Mesendoderm (in vitro differentiated cells): ENCODE measurements around the gene GPR61. TPM values are rescaled to one million over a fixed set of nuclear protein-coding genes. Genes with fewer than 3 reads are reported as not detected.

ENCODE experiments used
- DNase-seq: peaks from one replicate; pipeline ENCODE4 v3.0.0; 2013
- H2AK5ac ChIP-seq: 2 replicates; pipeline ENCODE4 v1.6.1; 2013; ENCODE audit warnings: low read length, inconsistent platforms
- H2BK120ac ChIP-seq: 2 replicates; pipeline ENCODE4 v1.6.1; 2013; ENCODE audit warnings: low read depth, mild to moderate bottlenecking, low read length, moderate library complexity, mixed read lengths
- H2BK15ac ChIP-seq: replicated peaks from 2 replicates; pipeline ENCODE4 v1.6.1; 2013; ENCODE audit warnings: low read depth, mild to moderate bottlenecking, moderate library complexity
- H2BK5ac ChIP-seq: 2 replicates; pipeline ENCODE4 v1.6.1; 2013; ENCODE audit warnings: low read length, inconsistent platforms
- H3K18ac ChIP-seq: 2 replicates; pipeline ENCODE4 v1.6.1; 2013; ENCODE audit warnings: mild to moderate bottlenecking, low read length, mixed read lengths
- H3K23ac ChIP-seq: one replicate; pipeline ENCODE4 v1.6.1; 2013; ENCODE audit warnings: low read length
- H3K27ac ChIP-seq: 2 replicates; pipeline ENCODE4 v1.5.1; 2013; ENCODE audit warnings: low read depth, mild to moderate bottlenecking, inconsistent platforms, low read length, moderate library complexity
- H3K27me3 ChIP-seq: 2 replicates; pipeline ENCODE4 v1.6.1; 2013; ENCODE audit warnings: low read length, control low read depth, mild to moderate bottlenecking, inconsistent platforms; ENCODE audit not compliant: insufficient read depth, poor library complexity
- H3K36me3 ChIP-seq: 2 replicates; pipeline ENCODE4 v1.6.1; 2013; ENCODE audit warnings: low read length, inconsistent platforms; ENCODE audit not compliant: control insufficient read depth, insufficient read depth
- H3K4ac ChIP-seq: one replicate; pipeline ENCODE4 v1.6.1; 2013; ENCODE audit warnings: low read depth, mild to moderate bottlenecking, low read length, moderate library complexity
- H3K4me1 ChIP-seq: 2 replicates; pipeline ENCODE4 v1.6.1; 2013; ENCODE audit warnings: low read depth, low read length, inconsistent platforms; ENCODE audit not compliant: control insufficient read depth
- H3K4me2 ChIP-seq: 2 replicates; pipeline ENCODE4 v1.6.1; 2013; ENCODE audit warnings: low read length
- H3K4me3 ChIP-seq: 2 replicates; pipeline ENCODE4 v1.5.1; 2013; ENCODE audit warnings: mild to moderate bottlenecking, low read length
- H3K56ac ChIP-seq: one replicate; pipeline ENCODE4 v1.6.1; 2013; ENCODE audit warnings: low read length
- H3K79me1 ChIP-seq: 2 replicates; pipeline ENCODE4 v1.6.1; 2013; ENCODE audit warnings: low read length, inconsistent platforms
- H3K79me2 ChIP-seq: 2 replicates; pipeline ENCODE4 v1.6.1; 2013; ENCODE audit warnings: mild to moderate bottlenecking, low read length; ENCODE audit not compliant: control insufficient read depth, insufficient read depth
- H3K9ac ChIP-seq: 2 replicates; pipeline ENCODE4 v1.6.1; 2013; ENCODE audit warnings: low read length, inconsistent platforms
- H4K5ac ChIP-seq: one replicate; pipeline ENCODE4 v1.6.1; 2013; ENCODE audit warnings: low read length
- H4K8ac ChIP-seq: one replicate; pipeline ENCODE4 v1.6.1; 2013; ENCODE audit warnings: low read depth, mild to moderate bottlenecking, control low read depth, low read length, moderate library complexity
- WGBS: extraction: QIAGEN DNeasy Blood & Tissue Kit; methylation state at CpG from one replicate; pipeline ENCODE4 v1.1.7; 2013; ENCODE audit warnings: low lambda C conversion rate, missing lambda C conversion rate; ENCODE audit not compliant: insufficient coverage; ENCODE audit errors: extremely low coverage; 5-methylcytosine and 5-hydroxymethylcytosine counted together
- polyA plus RNA-seq, 2 experiments: library from polyadenylated mRNA; stranded (reverse); fragments of 200-250 nt; gene quantifications; one replicate each; pipeline ENCODE4 v1.2.3, GENCODE V29; 2013

GPR61 gene, protein sequence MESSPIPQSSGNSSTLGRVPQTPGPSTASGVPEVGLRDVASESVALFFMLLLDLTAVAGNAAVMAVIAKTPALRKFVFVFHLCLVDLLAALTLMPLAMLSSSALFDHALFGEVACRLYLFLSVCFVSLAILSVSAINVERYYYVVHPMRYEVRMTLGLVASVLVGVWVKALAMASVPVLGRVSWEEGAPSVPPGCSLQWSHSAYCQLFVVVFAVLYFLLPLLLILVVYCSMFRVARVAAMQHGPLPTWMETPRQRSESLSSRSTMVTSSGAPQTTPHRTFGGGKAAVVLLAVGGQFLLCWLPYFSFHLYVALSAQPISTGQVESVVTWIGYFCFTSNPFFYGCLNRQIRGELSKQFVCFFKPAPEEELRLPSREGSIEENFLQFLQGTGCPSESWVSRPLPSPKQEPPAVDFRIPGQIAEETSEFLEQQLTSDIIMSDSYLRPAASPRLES
- 0.10 TPM for polyA plus RNA-seq (2013, experiment 1 of 2)
- 0.08 TPM for polyA plus RNA-seq (2013, experiment 2 of 2)

DNA sequence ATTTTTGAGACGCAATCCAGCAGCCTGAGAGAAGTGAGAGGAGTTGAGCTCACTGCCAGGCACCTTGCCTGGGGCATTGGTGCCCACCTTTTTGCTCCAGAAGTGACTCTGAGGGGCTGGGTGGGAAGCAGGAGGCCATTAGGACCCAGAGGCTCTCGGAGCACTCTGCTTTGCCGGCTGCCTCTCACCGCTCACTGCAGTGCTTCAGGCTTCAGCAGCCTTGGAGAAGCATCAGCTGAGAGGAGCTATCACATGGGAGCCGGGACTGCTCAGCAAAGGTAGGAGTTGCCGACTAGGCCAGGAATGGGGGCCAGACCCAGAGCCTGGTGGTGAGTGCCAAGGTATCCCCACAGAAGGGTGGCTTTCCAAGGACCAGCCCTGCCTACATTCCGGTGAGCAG lies at the start of gene GPR61:
Gene GPR61, plus strand, starts transcription at position 197 of the 400 bp plus-strand sequence. CDS start 3,151 bp downstream, outside the sequence.
- no peaks in the 10 kb centered on the region for H3K79me2 ChIP-seq
- no peak within 1 kb of the TSS for H3K4ac ChIP-seq
- WGBS = no CpG with 5 or more reads among the region's 7 CpGs
- H4K5ac ChIP-seq = no peak within 1 kb of the TSS
- no peak within 1 kb of the TSS for H3K9ac ChIP-seq
- H4K8ac ChIP-seq = no peak within 1 kb of the TSS
- H3K4me2 ChIP-seq = no peak within 1 kb of the TSS
- no peak within 1 kb of the TSS for H2BK15ac ChIP-seq
- peak within 1 kb of the TSS; percentile 49 for H3K56ac ChIP-seq
- H3K36me3 ChIP-seq = no peaks in the 10 kb centered on the region
- H3K4me1 ChIP-seq = no peaks in the 10 kb centered on the region
- H3K18ac ChIP-seq = no peak within 1 kb of the TSS
- no peak within 1 kb of the TSS for H3K27ac ChIP-seq
- no peak within 1 kb of the TSS for H3K4me3 ChIP-seq
- H3K23ac ChIP-seq = no peak within 1 kb of the TSS
- H3K27me3 ChIP-seq = no peaks in the 10 kb centered on the region
- H2BK120ac ChIP-seq = no peak within 1 kb of the TSS
- no peak within 1 kb of the TSS for H2BK5ac ChIP-seq
- H3K79me1 ChIP-seq = no peaks in the 10 kb centered on the region
- H2AK5ac ChIP-seq = no peak within 1 kb of the TSS
- DNase-seq = no peak

DNA sequence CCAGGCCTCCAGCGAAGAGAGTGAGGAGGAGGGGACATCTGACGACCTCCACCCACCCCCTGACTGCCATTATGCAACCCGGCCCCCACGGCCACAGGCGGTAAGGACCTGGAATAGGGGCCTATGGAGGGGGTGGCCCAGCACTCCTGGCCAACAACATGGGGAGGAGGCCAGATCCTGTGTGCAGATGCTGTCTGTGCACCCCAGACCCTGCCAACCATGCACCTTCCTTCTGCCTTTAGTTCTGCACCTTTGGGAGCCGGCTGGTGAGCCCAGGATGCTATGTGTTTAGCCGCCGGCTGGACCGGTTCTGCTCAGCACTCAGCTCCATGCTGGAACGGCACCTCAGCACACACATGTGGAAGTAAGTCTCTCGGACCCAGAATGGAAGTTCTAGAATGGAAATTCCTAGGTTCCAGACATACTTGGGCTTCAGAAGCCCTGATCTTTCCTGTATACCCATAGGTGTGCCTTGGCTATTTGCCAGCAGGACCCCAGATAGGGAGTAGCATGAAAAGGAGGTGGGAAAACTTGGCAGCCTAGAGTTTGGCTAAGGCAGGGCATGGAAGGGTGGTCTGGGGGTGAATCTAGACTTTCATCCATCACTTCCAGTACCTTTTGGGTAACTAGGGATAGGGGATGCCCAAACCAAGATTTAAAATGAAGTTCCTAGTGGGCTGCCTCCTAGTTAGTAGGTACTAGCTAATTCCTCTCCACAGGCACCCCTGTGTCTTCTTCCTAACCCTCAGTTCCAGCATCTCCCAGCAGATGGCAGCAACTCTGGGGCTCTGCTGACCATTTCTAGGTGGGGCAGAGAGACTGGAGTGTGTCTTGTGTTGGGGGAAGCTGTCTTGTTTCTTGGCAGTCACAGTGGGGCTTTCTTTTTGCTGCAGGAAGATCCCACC lies 49.4 kb upstream of the GPR61 start:
- no peak overlapping the region for H3K4ac ChIP-seq
- no CpG with 5 or more reads among the region's 11 CpGs for WGBS
- H3K4me3 ChIP-seq = no peak overlapping the region
- no peak overlapping the region for H3K27ac ChIP-seq
- H4K8ac ChIP-seq = no peak overlapping the region
- no peaks in the 10 kb centered on the region for H3K36me3 ChIP-seq
- H3K9ac ChIP-seq = no peak overlapping the region
- no peak overlapping the region for H2BK120ac ChIP-seq
- no peak overlapping the region for H3K4me2 ChIP-seq
- peaks cover 4% of the 10 kb centered on the region for H3K79me1 ChIP-seq
- H3K18ac ChIP-seq = no peak overlapping the region
- DNase-seq = peak; percentile 78
- H3K56ac ChIP-seq = no peak overlapping the region
- H2BK15ac ChIP-seq = no peak overlapping the region
- H2BK5ac ChIP-seq = no peak overlapping the region
- H3K79me2 ChIP-seq = no peaks in the 10 kb centered on the region
- peaks cover 1% of the 10 kb centered on the region for H3K4me1 ChIP-seq
- no peaks in the 10 kb centered on the region for H3K27me3 ChIP-seq
- H2AK5ac ChIP-seq = no peak overlapping the region
- H4K5ac ChIP-seq = no peak overlapping the region
- H3K23ac ChIP-seq = no peak overlapping the region

DNA sequence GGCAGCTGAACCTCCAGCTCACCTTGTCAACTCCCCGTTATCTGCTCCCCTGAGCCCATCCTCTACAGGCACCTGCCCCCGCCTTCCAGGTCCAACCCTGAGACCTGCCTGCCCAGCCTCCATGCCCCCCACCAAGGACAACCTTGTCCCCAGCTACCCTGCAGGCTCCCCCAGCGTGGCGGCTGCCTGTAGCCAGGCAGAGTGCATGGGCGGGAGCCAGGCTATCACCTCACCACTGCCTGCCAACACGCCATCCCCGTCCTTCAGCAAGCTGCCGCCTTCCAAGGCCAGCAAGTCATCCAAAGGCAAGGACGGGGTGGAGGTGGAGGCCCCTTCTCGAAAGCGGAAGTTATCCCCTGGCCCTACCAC lies 48.8 kb upstream of the GPR61 start:
- H3K56ac ChIP-seq = no peak overlapping the region
- H2AK5ac ChIP-seq = no peak overlapping the region
- no peak overlapping the region for H3K27ac ChIP-seq
- no peaks in the 10 kb centered on the region for H3K4me1 ChIP-seq
- no peak overlapping the region for H3K4me2 ChIP-seq
- no peaks in the 10 kb centered on the region for H3K36me3 ChIP-seq
- no peak overlapping the region for H4K5ac ChIP-seq
- peaks cover 2% of the 10 kb centered on the region for H3K79me1 ChIP-seq
- no peak for DNase-seq
- no peaks in the 10 kb centered on the region for H3K79me2 ChIP-seq
- no peak overlapping the region for H3K18ac ChIP-seq
- H3K27me3 ChIP-seq = no peaks in the 10 kb centered on the region
- H3K9ac ChIP-seq = no peak overlapping the region
- H3K4me3 ChIP-seq = no peak overlapping the region
- H3K4ac ChIP-seq = no peak overlapping the region
- no peak overlapping the region for H2BK120ac ChIP-seq
- no peak overlapping the region for H3K23ac ChIP-seq
- H2BK5ac ChIP-seq = no peak overlapping the region
- no CpG with 5 or more reads among the region's 11 CpGs for WGBS
- H4K8ac ChIP-seq = no peak overlapping the region
- no peak overlapping the region for H2BK15ac ChIP-seq

DNA sequence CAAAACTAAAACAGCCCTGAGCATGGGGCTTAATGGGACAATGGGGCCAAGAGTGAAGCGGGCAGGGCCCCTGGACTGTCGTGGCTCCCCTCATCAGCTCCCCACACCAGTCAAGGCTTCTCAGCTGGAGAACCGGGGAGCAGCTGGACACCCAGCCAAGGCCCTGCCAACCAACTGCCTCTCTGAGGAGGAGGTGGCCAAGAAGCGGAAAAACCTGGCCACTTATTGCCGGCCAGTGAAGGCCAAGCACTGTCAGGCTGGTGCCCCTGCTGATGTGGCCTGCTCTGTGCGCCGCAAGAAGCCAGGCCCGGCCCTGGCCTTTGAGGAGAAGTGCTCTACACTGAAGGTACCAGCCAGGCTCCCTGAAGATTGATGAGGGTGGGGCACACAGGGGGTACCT lies 48.3 kb upstream of the GPR61 start:
- H3K79me2 ChIP-seq = no peaks in the 10 kb centered on the region
- no peak overlapping the region for H3K4ac ChIP-seq
- H3K18ac ChIP-seq = no peak overlapping the region
- H3K79me1 ChIP-seq = peaks cover 2% of the 10 kb centered on the region
- DNase-seq = no peak
- WGBS = no CpG with 5 or more reads among the region's 8 CpGs
- no peak overlapping the region for H2BK5ac ChIP-seq
- no peak overlapping the region for H2BK15ac ChIP-seq
- no peaks in the 10 kb centered on the region for H3K4me1 ChIP-seq
- H4K8ac ChIP-seq = no peak overlapping the region
- H3K23ac ChIP-seq = no peak overlapping the region
- no peak overlapping the region for H4K5ac ChIP-seq
- H2AK5ac ChIP-seq = no peak overlapping the region
- H3K56ac ChIP-seq = no peak overlapping the region
- no peak overlapping the region for H3K9ac ChIP-seq
- H3K4me3 ChIP-seq = no peak overlapping the region
- no peaks in the 10 kb centered on the region for H3K27me3 ChIP-seq
- H3K4me2 ChIP-seq = no peak overlapping the region
- no peak overlapping the region for H2BK120ac ChIP-seq
- H3K27ac ChIP-seq = no peak overlapping the region
- no peaks in the 10 kb centered on the region for H3K36me3 ChIP-seq

DNA sequence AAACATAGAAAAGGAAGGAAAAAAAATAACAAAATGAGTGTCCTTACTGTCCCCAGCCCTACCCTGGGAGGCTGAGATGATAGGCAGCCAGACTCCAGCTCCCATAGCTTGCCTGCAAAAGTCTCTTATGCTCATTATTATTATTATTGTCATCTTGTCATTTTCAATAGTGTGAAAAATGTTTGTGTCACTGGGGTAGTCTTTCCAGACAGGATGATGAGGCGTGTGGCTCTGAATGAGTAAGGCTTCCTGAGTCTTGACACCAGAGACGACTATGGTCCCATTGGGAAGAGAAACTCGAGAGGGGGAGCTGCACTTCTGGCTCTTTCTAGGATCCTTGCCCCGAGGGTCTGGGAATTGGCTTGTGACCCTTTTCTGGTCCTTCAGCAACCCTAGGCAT lies 46.9 kb upstream of the GPR61 start:
- no peaks in the 10 kb centered on the region for H3K79me2 ChIP-seq
- H2BK120ac ChIP-seq = no peak overlapping the region
- no peaks in the 10 kb centered on the region for H3K4me1 ChIP-seq
- H3K18ac ChIP-seq = no peak overlapping the region
- H3K27me3 ChIP-seq = no peaks in the 10 kb centered on the region
- DNase-seq = no peak
- no peak overlapping the region for H3K4me3 ChIP-seq
- H3K4me2 ChIP-seq = no peak overlapping the region
- no peak overlapping the region for H3K9ac ChIP-seq
- no peaks in the 10 kb centered on the region for H3K36me3 ChIP-seq
- no peak overlapping the region for H3K27ac ChIP-seq
- no CpG with 5 or more reads among the region's 4 CpGs for WGBS
- H4K5ac ChIP-seq = no peak overlapping the region
- no peak overlapping the region for H4K8ac ChIP-seq
- no peak overlapping the region for H3K56ac ChIP-seq
- H3K4ac ChIP-seq = no peak overlapping the region
- peaks cover 2% of the 10 kb centered on the region for H3K79me1 ChIP-seq
- H2BK5ac ChIP-seq = no peak overlapping the region
- no peak overlapping the region for H2BK15ac ChIP-seq
- H2AK5ac ChIP-seq = no peak overlapping the region
- no peak overlapping the region for H3K23ac ChIP-seq
